K562 (cell line): ENCODE data around the gene RNF4. TPM values are rescaled to one million over a fixed set of nuclear protein-coding genes. Genes with fewer than 3 reads are reported as not detected.

Experiments used
- ATAC-seq: fragments of 200-7000 bp; cut with Tn5 transposase; 3 replicates; pipeline ENCODE4 v1.9.1; 2020; ENCODE audit warnings: moderate library complexity
- BruUV-seq: library from RNA; stranded (reverse); fragments of 400-500 nt; replicated peaks from 2 replicates; lab custom pipeline; 2021; lab: Mats Ljungman, UMichigan
- CTCF ChIA-PET: fragments of 300-600 bp; formaldehyde crosslinking; extraction: SDS; loops from one replicate; lab custom pipeline; 2021; ENCODE audit warnings: low intra/inter-chr PET ratio; lab: Yijun Ruan, JAX
- POLR2A ChIA-PET: fragments of 300-600, 350-650 bp; sonication (Branson Sonifier 250); formaldehyde crosslinking; extraction: SDS; loops from one replicate; lab custom pipeline; 2021; ENCODE audit warnings: antibody characterized with exemption, inconsistent platforms; lab: Yijun Ruan, JAX
- DNase-seq, 4 experiments: peaks; one replicate each; pipeline versions ENCODE4 v3.0.0 to v3.0.0-alpha.2; 2011 to 2018; ENCODE audit warnings: low spot score in 3 of 4, mixed read lengths in 3 of 4; ENCODE audit errors: extremely low read depth in 1 of 4
- FAIRE-seq: peaks from 2 replicates; lab custom pipeline; 2011; peaks lifted over from hg19 to GRCh38; lab: Jason Lieb, UNC
- H2AFZ ChIP-seq: 2 replicates; pipeline ENCODE4 v1.6.0; 2011; ENCODE audit warnings: low read depth, low read length, control low read depth, inconsistent platforms
- H3K27ac ChIP-seq: fragments of 200-600 bp; 3 replicates; pipeline ENCODE4 v1.8.0; 2011; ENCODE audit warnings: low read depth, mild to moderate bottlenecking, control low read depth, inconsistent platforms, low read length, moderate library complexity, mixed read lengths; ENCODE audit errors: extremely low read depth
- H3K27me3 ChIP-seq, 2 experiments: fragments of 300-600 bp in 1 of 2; 2 replicates in 1 of 2; 3 replicates in 1 of 2; pipeline versions ENCODE4 v1.6.0 to v1.8.0; 2011; ENCODE audit warnings: inconsistent platforms in 2 of 2, low read length in 2 of 2, mild to moderate bottlenecking in 1 of 2, mixed read lengths in 1 of 2, moderate library complexity in 1 of 2; ENCODE audit not compliant: control insufficient read depth in 2 of 2, insufficient read depth in 2 of 2
- H3K36me3 ChIP-seq: fragments of 300-600 bp; 3 replicates; pipeline ENCODE4 v1.8.0; 2011; ENCODE audit warnings: mild to moderate bottlenecking, low read length, inconsistent platforms; ENCODE audit not compliant: control insufficient read depth, insufficient read depth
- H3K4me1 ChIP-seq, 2 experiments: fragments of 200-600 bp in 1 of 2; replicated peaks in 1 of 2; 2 replicates in 1 of 2; 3 replicates in 1 of 2; pipeline versions ENCODE4 v1.5.1 to v1.8.0; 2011; ENCODE audit warnings: inconsistent platforms in 2 of 2, low read length in 2 of 2, mild to moderate bottlenecking in 1 of 2, mixed read lengths in 1 of 2, moderate library complexity in 1 of 2; ENCODE audit not compliant: control insufficient read depth in 2 of 2, insufficient read depth in 2 of 2
- H3K4me2 ChIP-seq: 2 replicates; pipeline ENCODE4 v1.6.1; 2011; ENCODE audit warnings: low read length, control low read depth, inconsistent platforms, mixed read lengths; ENCODE audit not compliant: insufficient read depth
- H3K4me3 ChIP-seq: fragments of 200-600 bp; sonication (generic), shearing (Covaris generic); 2 replicates; pipeline ENCODE4 v1.5.1; 2016; ENCODE audit warnings: control low read depth, inconsistent platforms
- H3K79me2 ChIP-seq: fragments of 200-600 bp; 3 replicates; pipeline ENCODE4 v1.8.0; 2011; ENCODE audit warnings: low read length, inconsistent platforms; ENCODE audit not compliant: control insufficient read depth, insufficient read depth
- H3K9ac ChIP-seq, 2 experiments: 2 replicates each; pipeline versions ENCODE4 v1.6.0 to v1.6.1; 2011; ENCODE audit warnings: low read depth in 2 of 2, low read length in 2 of 2, control low read depth in 1 of 2, inconsistent platforms in 1 of 2, mild to moderate bottlenecking in 1 of 2, mixed read lengths in 1 of 2; ENCODE audit not compliant: insufficient read depth in 1 of 2
- H3K9me1 ChIP-seq: one replicate; pipeline ENCODE4 v1.6.0; 2011; ENCODE audit warnings: inconsistent platforms, mild to moderate bottlenecking, low read length, moderate library complexity; ENCODE audit not compliant: control insufficient read depth, insufficient read depth
- H3K9me3 ChIP-seq: replicated peaks from 2 replicates; pipeline ENCODE4 v1.5.1; 2011; ENCODE audit warnings: low read depth, low read length, inconsistent platforms; ENCODE audit not compliant: control insufficient read depth, insufficient read depth
- H4K20me1 ChIP-seq: replicated peaks from 2 replicates; pipeline ENCODE4 v1.6.1; 2011; ENCODE audit warnings: low read length, inconsistent platforms, mixed read lengths; ENCODE audit not compliant: control insufficient read depth, insufficient read depth
- FOXK2 ChIP-seq, 2 experiments: fragments of 450-650 bp; IDR thresholded peaks in 1 of 2; conservative IDR thresholded peaks in 1 of 2; 2 replicates each; pipeline ENCODE4 v1.6.1; 2016; ENCODE audit warnings: low read depth in 2 of 2, mild to moderate bottlenecking in 1 of 2
- RBM14 ChIP-seq: fragments of 200-400 bp; formaldehyde crosslinking; IDR thresholded peaks from 2 replicates; pipeline ENCODE4 v1.6.1; 2018; ENCODE audit warnings: low read depth, mild to moderate bottlenecking, low read length, moderate library complexity, borderline replicate concordance; ENCODE audit not compliant: insufficient read depth
- TAL1 ChIP-seq: fragments of 450-650 bp; IDR thresholded peaks from 2 replicates; pipeline ENCODE4 v1.6.1; 2016; ENCODE audit warnings: mild to moderate bottlenecking
- ZNF239 ChIP-seq: fragments of 250-450 bp; sonication (Bioruptor Pico); IDR thresholded peaks from 2 replicates; pipeline ENCODE4 v1.4.0; 2020; ENCODE audit warnings: mild to moderate bottlenecking
- WGBS: fragments of 100-300 bp; shearing (Covaris generic); methylation state at CpG from one replicate; pipeline ENCODE4 v1.1.6; 2016; ENCODE audit warnings: low coverage, mixed read lengths; ENCODE audit not compliant: insufficient coverage; ENCODE audit errors: missing lambda C conversion rate; 5-methylcytosine and 5-hydroxymethylcytosine counted together
- in situ Hi-C: fragments of 300-500 bp; cut with MboI; formaldehyde crosslinking; loops from 4 replicates; pipeline ENCODE4 v1.15.0; 2018; ENCODE audit warnings: inconsistent platforms, mixed read lengths
- intact Hi-C: fragments of 100-400 bp; cut with micrococcal nuclease; formaldehyde crosslinking; loops from 2 replicates; pipeline ENCODE4 v1.14.2; 2022
- polyA plus RNA-seq, 8 experiments: library from polyadenylated mRNA; depleted of rRNA in 4 of 8; stranded (reverse) in 5 of 8; unstranded in 3 of 8; fragments of >200 nt; fragmentation: Nextera tagmentation in 2 of 8; fragmentation: Illumina TruSeq in 1 of 8; extraction: Ambion mirVana in 2 of 8; extraction: Trizol in 1 of 8; gene quantifications; 2 replicates each; pipeline versions ENCODE4 v1.2.1 to v1.2.3, GENCODE V29; 2011 to 2014; ENCODE audit warnings: inconsistent platforms in 1 of 8, missing spikeins in 1 of 8
- total RNA-seq, 7 experiments: library from RNA; depleted of rRNA in 6 of 7; stranded (reverse); fragments of >200 nt in 6 of 7; fragmentation: Illumina TruSeq in 2 of 7; extraction: Trizol in 2 of 7; gene quantifications; 2 replicates each; pipeline versions ENCODE4 v1.2.1 to v1.2.3, GENCODE V29; 2011 to 2021; ENCODE audit warnings: low replicate concordance in 1 of 7
- TF ChIP-seq, protein P1 (sequence below): fragments of 250-450 bp; sonication (Bioruptor Pico); IDR thresholded peaks from 2 replicates; pipeline ENCODE4 v1.5.1; 2021; ENCODE audit warnings: mild to moderate bottlenecking
- TF ChIP-seq, protein P2 (sequence below): fragments of 200-800 bp; sonication (Bioruptor generic); IDR thresholded peaks from 2 replicates; pipeline ENCODE4 v1.6.1; 2016; ENCODE audit warnings: missing genetic modification characterization, missing compliant biosample characterization
- TF ChIP-seq, protein P3 (sequence below): fragments of 450-650 bp; formaldehyde crosslinking; IDR thresholded peaks from 2 replicates; pipeline ENCODE4 v1.4.0; 2020; ENCODE audit warnings: mild to moderate bottlenecking
- TF ChIP-seq, protein P4 (sequence below): fragments of 250-450 bp; sonication (Bioruptor Pico); IDR thresholded peaks from 2 replicates; pipeline ENCODE4 v1.5.0; 2020; ENCODE audit warnings: mild to moderate bottlenecking
- TF ChIP-seq, protein P5 (sequence below): fragments of 450-650 bp; formaldehyde crosslinking; IDR thresholded peaks from 2 replicates; pipeline ENCODE4 v1.4.0; 2020; ENCODE audit warnings: mild to moderate bottlenecking, mixed read lengths

Gene RNF4
- total and polyA plus RNA-seq, 9 of the 15 experiments (the other 6 are each of a cell fraction or from before 2014, with no cell fraction given): 19.2 to 59.3 (median 44.8) TPM

DNA sequence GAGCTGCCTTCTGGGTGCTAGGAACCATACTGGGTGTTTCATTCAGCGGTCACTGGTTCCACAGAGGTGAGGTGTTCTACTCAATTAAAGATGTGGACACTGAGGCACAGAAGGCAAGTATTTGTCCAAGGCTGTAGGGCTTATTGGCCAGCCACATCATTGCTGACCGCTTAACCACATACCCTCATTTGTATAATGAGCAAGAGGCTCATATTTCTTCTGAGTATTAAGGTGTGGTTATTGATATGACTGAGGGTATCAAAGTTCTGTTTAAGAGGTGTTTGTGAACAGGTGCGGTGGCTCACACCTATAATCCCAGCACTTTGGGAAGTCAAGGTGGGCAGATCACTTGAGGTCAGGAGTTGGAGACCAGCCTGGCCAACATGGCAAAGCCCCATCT is 14.3 kb downstream of the RNF4 start (continued):
- TF ChIP-seq, protein P1, sequence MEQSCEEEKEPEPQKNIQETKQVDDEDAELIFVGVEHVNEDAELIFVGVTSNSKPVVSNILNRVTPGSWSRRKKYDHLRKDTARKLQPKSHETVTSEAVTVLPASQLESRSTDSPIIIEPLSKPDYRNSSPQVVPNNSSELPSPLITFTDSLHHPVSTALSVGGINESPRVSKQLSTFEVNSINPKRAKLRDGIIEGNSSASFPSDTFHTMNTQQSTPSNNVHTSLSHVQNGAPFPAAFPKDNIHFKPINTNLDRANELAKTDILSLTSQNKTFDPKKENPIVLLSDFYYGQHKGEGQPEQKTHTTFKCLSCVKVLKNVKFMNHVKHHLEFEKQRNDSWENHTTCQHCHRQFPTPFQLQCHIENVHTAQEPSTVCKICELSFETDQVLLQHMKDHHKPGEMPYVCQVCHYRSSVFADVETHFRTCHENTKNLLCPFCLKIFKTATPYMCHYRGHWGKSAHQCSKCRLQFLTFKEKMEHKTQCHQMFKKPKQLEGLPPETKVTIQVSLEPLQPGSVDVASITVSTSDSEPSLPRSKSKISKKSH (CRISPR knock-in tag): no peak

DNA sequence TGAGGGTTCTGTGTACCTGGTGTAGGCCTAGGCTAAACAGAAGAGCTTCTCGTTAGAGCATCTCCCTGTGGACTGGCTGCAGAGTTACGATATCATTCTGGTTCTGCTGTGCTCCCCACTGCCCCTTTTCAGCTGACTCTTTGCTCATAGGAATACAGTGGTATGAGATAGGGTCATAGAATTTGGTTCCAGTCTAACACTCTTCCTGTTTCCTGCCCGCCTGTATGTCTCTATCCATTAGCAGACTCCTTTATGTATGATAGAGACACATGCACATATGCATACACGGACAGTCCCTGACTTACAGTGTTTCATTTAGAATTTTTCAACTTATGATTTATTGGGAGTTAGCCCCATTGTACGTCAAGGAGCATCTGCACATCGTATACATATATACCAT is 15.3 kb downstream of the RNF4 start:
- peaks cover 10% of the 10 kb centered on the region for H3K9me1 ChIP-seq
- H3K27ac ChIP-seq: no peak overlapping the region
- FAIRE-seq: no peak
- peaks cover 100% of the 10 kb centered on the region for H3K79me2 ChIP-seq
- WGBS: 86% methylated on average over 6 of the region's 6 CpGs
- no peak for ATAC-seq
- peaks cover 70% of the 10 kb centered on the region; the same call in 2 of the 3 replicates for H3K36me3 ChIP-seq
- peaks cover 4 to 9% of the 10 kb centered on the region in 2 experiments; a peak in 2 of 5 replicates for H3K4me1 ChIP-seq
- H2AFZ ChIP-seq: no peak overlapping the region
- no peak overlapping the region for H3K4me3 ChIP-seq
- no TSS peak for BruUV-seq
- peaks cover 80% of the 10 kb centered on the region for H4K20me1 ChIP-seq
- intact Hi-C loops (no loop called here), in situ Hi-C loops (no loop called here)
- DNase-seq: no peak
- ChIA-PET CTCF (no interaction called here), POLR2A (interaction anchor here (1.7 to 2.1 kb wide), 2 partner anchors 9 to 15 kb away, joined by 6 to 7 read pairs; partner anchors contain the start of gene RNF4)
- H3K9ac ChIP-seq: no peak overlapping the region
- H3K27me3 ChIP-seq: no peaks in the 10 kb centered on the region
- no peak overlapping the region for H3K4me2 ChIP-seq
- H3K9me3 ChIP-seq: no peaks in the 10 kb centered on the region
- TF ChIP-seq, protein P2, sequence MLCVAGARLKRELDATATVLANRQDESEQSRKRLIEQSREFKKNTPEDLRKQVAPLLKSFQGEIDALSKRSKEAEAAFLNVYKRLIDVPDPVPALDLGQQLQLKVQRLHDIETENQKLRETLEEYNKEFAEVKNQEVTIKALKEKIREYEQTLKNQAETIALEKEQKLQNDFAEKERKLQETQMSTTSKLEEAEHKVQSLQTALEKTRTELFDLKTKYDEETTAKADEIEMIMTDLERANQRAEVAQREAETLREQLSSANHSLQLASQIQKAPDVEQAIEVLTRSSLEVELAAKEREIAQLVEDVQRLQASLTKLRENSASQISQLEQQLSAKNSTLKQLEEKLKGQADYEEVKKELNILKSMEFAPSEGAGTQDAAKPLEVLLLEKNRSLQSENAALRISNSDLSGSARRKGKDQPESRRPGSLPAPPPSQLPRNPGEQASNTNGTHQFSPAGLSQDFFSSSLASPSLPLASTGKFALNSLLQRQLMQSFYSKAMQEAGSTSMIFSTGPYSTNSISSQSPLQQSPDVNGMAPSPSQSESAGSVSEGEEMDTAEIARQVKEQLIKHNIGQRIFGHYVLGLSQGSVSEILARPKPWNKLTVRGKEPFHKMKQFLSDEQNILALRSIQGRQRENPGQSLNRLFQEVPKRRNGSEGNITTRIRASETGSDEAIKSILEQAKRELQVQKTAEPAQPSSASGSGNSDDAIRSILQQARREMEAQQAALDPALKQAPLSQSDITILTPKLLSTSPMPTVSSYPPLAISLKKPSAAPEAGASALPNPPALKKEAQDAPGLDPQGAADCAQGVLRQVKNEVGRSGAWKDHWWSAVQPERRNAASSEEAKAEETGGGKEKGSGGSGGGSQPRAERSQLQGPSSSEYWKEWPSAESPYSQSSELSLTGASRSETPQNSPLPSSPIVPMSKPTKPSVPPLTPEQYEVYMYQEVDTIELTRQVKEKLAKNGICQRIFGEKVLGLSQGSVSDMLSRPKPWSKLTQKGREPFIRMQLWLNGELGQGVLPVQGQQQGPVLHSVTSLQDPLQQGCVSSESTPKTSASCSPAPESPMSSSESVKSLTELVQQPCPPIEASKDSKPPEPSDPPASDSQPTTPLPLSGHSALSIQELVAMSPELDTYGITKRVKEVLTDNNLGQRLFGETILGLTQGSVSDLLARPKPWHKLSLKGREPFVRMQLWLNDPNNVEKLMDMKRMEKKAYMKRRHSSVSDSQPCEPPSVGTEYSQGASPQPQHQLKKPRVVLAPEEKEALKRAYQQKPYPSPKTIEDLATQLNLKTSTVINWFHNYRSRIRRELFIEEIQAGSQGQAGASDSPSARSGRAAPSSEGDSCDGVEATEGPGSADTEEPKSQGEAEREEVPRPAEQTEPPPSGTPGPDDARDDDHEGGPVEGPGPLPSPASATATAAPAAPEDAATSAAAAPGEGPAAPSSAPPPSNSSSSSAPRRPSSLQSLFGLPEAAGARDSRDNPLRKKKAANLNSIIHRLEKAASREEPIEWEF (CRISPR knock-in tag): no peak
- TF ChIP-seq, protein P3, sequence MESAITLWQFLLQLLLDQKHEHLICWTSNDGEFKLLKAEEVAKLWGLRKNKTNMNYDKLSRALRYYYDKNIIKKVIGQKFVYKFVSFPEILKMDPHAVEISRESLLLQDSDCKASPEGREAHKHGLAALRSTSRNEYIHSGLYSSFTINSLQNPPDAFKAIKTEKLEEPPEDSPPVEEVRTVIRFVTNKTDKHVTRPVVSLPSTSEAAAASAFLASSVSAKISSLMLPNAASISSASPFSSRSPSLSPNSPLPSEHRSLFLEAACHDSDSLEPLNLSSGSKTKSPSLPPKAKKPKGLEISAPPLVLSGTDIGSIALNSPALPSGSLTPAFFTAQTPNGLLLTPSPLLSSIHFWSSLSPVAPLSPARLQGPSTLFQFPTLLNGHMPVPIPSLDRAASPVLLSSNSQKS (CRISPR knock-in tag): no peak
- TF ChIP-seq FOXK2 (conservative IDR thresholded peaks at IDR 0.05 in 1 of 2, IDR thresholded peaks at IDR 0.05 in 1 of 2; ENCODE audit: low read depth in 2 of 2): no peak
- no peak for TF ChIP-seq TAL1
- TF ChIP-seq, protein P4, sequence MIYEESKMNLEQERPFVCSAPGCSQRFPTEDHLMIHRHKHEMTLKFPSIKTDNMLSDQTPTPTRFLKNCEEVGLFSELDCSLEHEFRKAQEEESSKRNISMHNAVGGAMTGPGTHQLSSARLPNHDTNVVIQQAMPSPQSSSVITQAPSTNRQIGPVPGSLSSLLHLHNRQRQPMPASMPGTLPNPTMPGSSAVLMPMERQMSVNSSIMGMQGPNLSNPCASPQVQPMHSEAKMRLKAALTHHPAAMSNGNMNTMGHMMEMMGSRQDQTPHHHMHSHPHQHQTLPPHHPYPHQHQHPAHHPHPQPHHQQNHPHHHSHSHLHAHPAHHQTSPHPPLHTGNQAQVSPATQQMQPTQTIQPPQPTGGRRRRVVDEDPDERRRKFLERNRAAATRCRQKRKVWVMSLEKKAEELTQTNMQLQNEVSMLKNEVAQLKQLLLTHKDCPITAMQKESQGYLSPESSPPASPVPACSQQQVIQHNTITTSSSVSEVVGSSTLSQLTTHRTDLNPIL (CRISPR knock-in tag): no peak
- TF ChIP-seq ZNF239 (CRISPR knock-in tag): no peak
- TF ChIP-seq RBM14: no peak
- TF ChIP-seq, protein P5, sequence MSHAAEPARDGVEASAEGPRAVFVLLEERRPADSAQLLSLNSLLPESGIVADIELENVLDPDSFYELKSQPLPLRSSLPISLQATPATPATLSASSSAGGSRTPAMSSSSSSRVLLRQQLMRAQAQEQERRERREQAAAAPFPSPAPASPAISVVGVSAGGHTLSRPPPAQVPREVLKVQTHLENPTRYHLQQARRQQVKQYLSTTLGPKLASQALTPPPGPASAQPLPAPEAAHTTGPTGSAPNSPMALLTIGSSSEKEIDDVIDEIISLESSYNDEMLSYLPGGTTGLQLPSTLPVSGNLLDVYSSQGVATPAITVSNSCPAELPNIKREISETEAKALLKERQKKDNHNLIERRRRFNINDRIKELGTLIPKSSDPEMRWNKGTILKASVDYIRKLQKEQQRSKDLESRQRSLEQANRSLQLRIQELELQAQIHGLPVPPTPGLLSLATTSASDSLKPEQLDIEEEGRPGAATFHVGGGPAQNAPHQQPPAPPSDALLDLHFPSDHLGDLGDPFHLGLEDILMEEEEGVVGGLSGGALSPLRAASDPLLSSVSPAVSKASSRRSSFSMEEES (CRISPR knock-in tag): no peak
